Measurements from ENCODE around the gene GRM5. TPM values are rescaled to one million over a fixed set of nuclear protein-coding genes. Genes with fewer than 3 reads are reported as not detected.

Gene GRM5
- total RNA-seq, 4 donors from 2014 or later, result 0.13 TPM; not detected in 3

GRCh38 chr11:88618327-88619070 is 447.3 kb downstream of the GRM5 start:
- DNase-seq (ENCODE audit: low spot score) (no peak), ATAC-seq (ENCODE audit: low FRiP score) (no peak)
- no peak for TF ChIP-seq CTCF (IDR thresholded peaks at IDR 0.05)

- TF ChIP-seq CTCF (IDR thresholded peaks at IDR 0.05), result no peak
- ATAC-seq (ENCODE audit: low FRiP score) (no peak), DNase-seq (ENCODE audit: low spot score) (no peak)
Measured at GRCh38 chr11:88617226-88617625, 448.6 kb downstream of the GRM5 start.

- DNase-seq (ENCODE audit: low spot score) (no peak), ATAC-seq (ENCODE audit: low FRiP score) (no peak)
- TF ChIP-seq CTCF (IDR thresholded peaks at IDR 0.05), result no peak
Measured at GRCh38 chr11:88604260-88604659, 461.5 kb downstream of the GRM5 start.

GRCh38 chr11:88603091-88603867 is 462.5 kb downstream of the GRM5 start:
- no peak for ATAC-seq (ENCODE audit: low FRiP score)
- no peak for TF ChIP-seq CTCF (IDR thresholded peaks at IDR 0.05)
- no peak for DNase-seq (ENCODE audit: low spot score)

GRCh38 chr11:88597387-88597786 is 468.4 kb downstream of the GRM5 start:
- no peak for ATAC-seq (ENCODE audit: low FRiP score)
- DNase-seq (ENCODE audit: low spot score), result no peak
- no peak for TF ChIP-seq CTCF (IDR thresholded peaks at IDR 0.05)

- no peak for TF ChIP-seq CTCF (IDR thresholded peaks at IDR 0.05)
Measured at GRCh38 chr11:88596786-88597185, 469.0 kb downstream of the GRM5 start.

More at GRCh38 chr11:88596786-88597185, 469.0 kb downstream of the GRM5 start:
- ATAC-seq (ENCODE audit: low FRiP score) (no peak), DNase-seq (ENCODE audit: low spot score) (no peak)
